Left cardiac atrium (tissue), 4 donors: ENCODE measurements around the gene TTF1. TPM values are rescaled to one million over a fixed set of nuclear protein-coding genes. Genes with fewer than 3 reads are reported as not detected.
A peak's percentile ranks its signal among the peaks of the same experiment; 100 is the strongest.

Experiments used
- ATAC-seq, 2 donors: fragments of 200-7000 bp; cut with Tn5 transposase; one replicate each; pipeline ENCODE4 v1.9.1; 2020; ENCODE audit warnings: mild to moderate bottlenecking in 2 of 2, moderate library complexity in 2 of 2
- DNase-seq: peaks from one replicate; pipeline ENCODE4 v3.0.0-alpha.2; 2020
- intact Hi-C, 2 donors: fragments of 100-400 bp; cut with DNase I; formaldehyde crosslinking; loops; one replicate each; pipeline versions ENCODE4 v1.14.1 to v1.15.1; 2022 to 2023
- long read RNA-seq: library from polyadenylated mRNA; unstranded; transcript quantifications from one replicate; pipeline ENCODE4 v2.0.0, GENCODE V29; 2021
- total RNA-seq, 2 donors: library from RNA; stranded (reverse); fragmentation: NEBNext Ultra II Directional; extraction: Animal tissue kit (Norgen Biotek cat#: 25700); gene quantifications; one replicate each; pipeline ENCODE4 v1.2.1, GENCODE V29; 2021
- donor health status: DM: no; HTN: yes; CAD: no.
- donor health status: DM: no; HTN: yes; CAD: no; lungs with severe emphysema.
- donor health status: DM: yes; HTN: yes; CAD: no.
- donor health status: Dilated cardiomyopathy.

The TTF1 gene
- 10 to 100 TPM; 16.0 to 17.6 TPM for total RNA-seq
- long read RNA-seq, partial matches to known transcripts, result 4 of 6 reads
- long read RNA-seq, other reads (novel, unspliced or antisense), result 0 of 6 reads

GRCh38 chr9:132406554-132407122 is at the start of gene TTF1:
TSS of gene TTF1 (minus strand) at chr9:132406840. CDS start at chr9:132402821, 4,019 bp downstream.
- DNase-seq, result peak; percentile 94
- intact Hi-C loops, result no loop called here
- peak; percentile 82 to 85 for ATAC-seq

GRCh38 chr9:132456241-132456640 is 49.6 kb upstream of the TTF1 start:
- intact Hi-C loops, result no loop called here
- DNase-seq (no peak), ATAC-seq (no peak)

- no peak for ATAC-seq
- intact Hi-C loops, result no loop called here
Measured at GRCh38 chr9:132451276-132451675, 44.6 kb upstream of the TTF1 start.

GRCh38 chr9:132447902-132448301 is 41.3 kb upstream of the TTF1 start:
- DNase-seq (no peak), ATAC-seq (no peak)
- intact Hi-C loops, result no loop called here

More at GRCh38 chr9:132451276-132451675, 44.6 kb upstream of the TTF1 start:
- DNase-seq, result no peak

- DNase-seq (no peak), ATAC-seq (no peak)
- intact Hi-C loops, result no loop called here
Measured at GRCh38 chr9:132447346-132447745, 40.7 kb upstream of the TTF1 start.

GRCh38 chr9:132446887-132447286 is 40.2 kb upstream of the TTF1 start:
- intact Hi-C loops, result no loop called here
- DNase-seq, result no peak
- no peak for ATAC-seq

- intact Hi-C loops, result no loop called here
- ATAC-seq (no peak), DNase-seq (no peak)
Measured at GRCh38 chr9:132443951-132444607, 37.4 kb upstream of the TTF1 start.

GRCh38 chr9:132441404-132441803 is 34.8 kb upstream of the TTF1 start:
- intact Hi-C loops, result no loop called here
- ATAC-seq (no peak), DNase-seq (no peak)

GRCh38 chr9:132440735-132441134 is 34.1 kb upstream of the TTF1 start:
- intact Hi-C loops, result no loop called here
- ATAC-seq (no peak), DNase-seq (no peak)

GRCh38 chr9:132439153-132439552 is 32.5 kb upstream of the TTF1 start:
- intact Hi-C loops, result no loop called here
- no peak for ATAC-seq
- DNase-seq, result no peak

GRCh38 chr9:132434881-132435280 is 28.2 kb upstream of the TTF1 start:
- ATAC-seq (no peak), DNase-seq (no peak)
- intact Hi-C loops, result no loop called here

- intact Hi-C loops, result no loop called here
- DNase-seq, result no peak
- no peak for ATAC-seq
Measured at GRCh38 chr9:132430998-132431397, 24.4 kb upstream of the TTF1 start.

GRCh38 chr9:132426639-132427414 is 20.2 kb upstream of the TTF1 start:
- ATAC-seq, result no peak
- no peak for DNase-seq
- intact Hi-C loops, result no loop called here

GRCh38 chr9:132425675-132426062 is 19.0 kb upstream of the TTF1 start:
- intact Hi-C loops, result no loop called here
- no peak for DNase-seq
- no peak for ATAC-seq

GRCh38 chr9:132424857-132425674 is 18.4 kb upstream of the TTF1 start:
- intact Hi-C loops, result no loop called here
- DNase-seq (no peak), ATAC-seq (no peak)

- no peak for ATAC-seq
- no peak for DNase-seq
- intact Hi-C loops, result no loop called here
Measured at GRCh38 chr9:132423503-132423902, 16.9 kb upstream of the TTF1 start.

GRCh38 chr9:132422574-132422973 is 15.9 kb upstream of the TTF1 start:
- DNase-seq (no peak), ATAC-seq (no peak)
- intact Hi-C loops, result no loop called here

- ATAC-seq (no peak), DNase-seq (no peak)
- intact Hi-C loops, result loop anchor here (10.0 kb wide), 2 partner anchors 86 to 156 kb away; no protein-coding TSS in a partner anchor
Measured at GRCh38 chr9:132418726-132419363, 12.2 kb upstream of the TTF1 start.

- no peak for DNase-seq
- intact Hi-C loops, result loop anchor here (10.0 kb wide), 2 partner anchors 90 to 160 kb away; no protein-coding TSS in a partner anchor
- ATAC-seq, result no peak
Measured at GRCh38 chr9:132415181-132415580, 8.5 kb upstream of the TTF1 start.
